GM12878 (cell line): ENCODE data around the gene ABCD3. TPM values are rescaled to one million over a fixed set of nuclear protein-coding genes. Genes with fewer than 3 reads are reported as not detected.

ENCODE experiments used
- ATAC-seq: fragments of 200-7000 bp; cut with Tn5 transposase; 3 replicates; pipeline ENCODE4 v1.9.1; 2020; ENCODE audit warnings: mild to moderate bottlenecking, moderate library complexity
- BruUV-seq: library from RNA; stranded (reverse); fragments of 400-500 nt; replicated peaks from 2 replicates; lab custom pipeline; 2021; lab: Mats Ljungman, UMichigan
- CTCF ChIA-PET: fragments of 300-600 bp; sonication (Branson Sonifier 250); formaldehyde crosslinking; extraction: SDS; loops from one replicate; lab custom pipeline; 2021; ENCODE audit warnings: inconsistent platforms; lab: Yijun Ruan, JAX
- POLR2A ChIA-PET: fragments of 350-600 bp; formaldehyde crosslinking; extraction: SDS; loops from one replicate; lab custom pipeline; 2021; ENCODE audit warnings: inconsistent platforms; lab: Charles Lee
- RAD21 ChIA-PET: fragments of 300-600 bp; sonication (Branson Sonifier 250); formaldehyde crosslinking; loops from one replicate; lab custom pipeline; 2023; ENCODE audit warnings: antibody characterized with exemption; ENCODE audit not compliant: unreplicated experiment; lab: Charles Lee
- SMC1A ChIA-PET: fragments of 300-600 bp; sonication (Branson Sonifier 250); formaldehyde crosslinking; loops from one replicate; lab custom pipeline; 2023; ENCODE audit not compliant: unreplicated experiment, uncharacterized antibody; lab: Charles Lee
- DNase-seq: peaks from one replicate; pipeline ENCODE4 v3.0.0-alpha.2; 2011; ENCODE audit warnings: low read depth, low spot score
- FAIRE-seq: peaks from 3 replicates; lab custom pipeline; 2011; peaks lifted over from hg19 to GRCh38; lab: Jason Lieb, UNC
- H2AFZ ChIP-seq: 2 replicates; pipeline ENCODE4 v1.6.0; 2011; ENCODE audit warnings: low read depth, low read length, control low read depth; ENCODE audit not compliant: control insufficient read depth
- H3K27ac ChIP-seq: 2 replicates; pipeline ENCODE4 v1.5.1; 2011; ENCODE audit warnings: control low read depth; ENCODE audit not compliant: control insufficient read depth, insufficient read depth
- H3K27me3 ChIP-seq, 2 experiments: replicated peaks in 1 of 2; 2 replicates each; pipeline versions ENCODE4 v1.6.0 to v1.6.1; 2011; ENCODE audit warnings: low read length in 1 of 2; ENCODE audit not compliant: control insufficient read depth in 2 of 2, insufficient read depth in 2 of 2
- H3K36me3 ChIP-seq, 2 experiments: 2 replicates each; pipeline ENCODE4 v1.5.1; 2011; ENCODE audit warnings: low read length in 1 of 2; ENCODE audit not compliant: control insufficient read depth in 2 of 2, insufficient read depth in 2 of 2
- H3K4me1 ChIP-seq: 2 replicates; pipeline ENCODE4 v1.6.1; 2011; ENCODE audit warnings: mild to moderate bottlenecking, low read length, moderate library complexity, mixed read lengths; ENCODE audit not compliant: control insufficient read depth, insufficient read depth
- H3K4me2 ChIP-seq: 2 replicates; pipeline ENCODE4 v1.6.0; 2011; ENCODE audit warnings: control low read depth; ENCODE audit not compliant: control insufficient read depth, insufficient read depth
- H3K4me3 ChIP-seq: fragments of 200-600 bp; sonication (generic); 2 replicates; pipeline ENCODE4 v1.5.1; 2016
- H3K79me2 ChIP-seq: 2 replicates; pipeline ENCODE4 v1.6.0; 2011; ENCODE audit warnings: low read length; ENCODE audit not compliant: control insufficient read depth, insufficient read depth
- H3K9ac ChIP-seq: 2 replicates; pipeline ENCODE4 v1.8.0; 2011; ENCODE audit warnings: low read length, control low read depth, mixed read lengths; ENCODE audit not compliant: control insufficient read depth, insufficient read depth
- H3K9me3 ChIP-seq: replicated peaks from 3 replicates; pipeline ENCODE4 v1.5.1; 2011; ENCODE audit warnings: mild to moderate bottlenecking, low read length; ENCODE audit not compliant: control insufficient read depth, insufficient read depth
- H4K20me1 ChIP-seq: 2 replicates; pipeline ENCODE4 v1.6.0; 2011; ENCODE audit not compliant: control insufficient read depth, insufficient read depth
- E2F4 ChIP-seq: IDR thresholded peaks from 2 replicates; pipeline ENCODE4 v1.6.1; 2012; ENCODE audit warnings: low read depth, low read length, improper control_type of control experiment
- EGR1 ChIP-seq, 2 experiments: IDR thresholded peaks; 1 replicate in 1 of 2; 2 replicates in 1 of 2; pipeline ENCODE4 v1.6.1; 2011 to 2012; ENCODE audit warnings: low read depth in 2 of 2, low read length in 2 of 2, borderline replicate concordance in 1 of 2, mild to moderate bottlenecking in 1 of 2, moderate library complexity in 1 of 2
- ETV6 ChIP-seq, 2 experiments: fragments of 450-650 bp in 1 of 2; IDR thresholded peaks in 1 of 2; conservative IDR thresholded peaks in 1 of 2; 2 replicates each; pipeline ENCODE4 v1.6.1; 2014; ENCODE audit warnings: antibody characterized with exemption in 1 of 2, borderline replicate concordance in 1 of 2, low read depth in 1 of 2, mild to moderate bottlenecking in 1 of 2, moderate library complexity in 1 of 2
- GABPA ChIP-seq: IDR thresholded peaks from 2 replicates; pipeline ENCODE4 v1.6.1; 2014; ENCODE audit warnings: antibody characterized with exemption, low read depth, mild to moderate bottlenecking, inconsistent platforms
- NBN ChIP-seq: fragments of 450-650 bp; IDR thresholded peaks from 2 replicates; pipeline ENCODE4 v1.6.1; 2016
- NFYA ChIP-seq: IDR thresholded peaks from 2 replicates; pipeline ENCODE4 v1.6.1; 2011; ENCODE audit warnings: low read depth, mild to moderate bottlenecking, low read length, improper control_type of control experiment, borderline replicate concordance
- RAD51 ChIP-seq: fragments of 450-650 bp; IDR thresholded peaks from 2 replicates; pipeline ENCODE4 v1.6.1; 2016; ENCODE audit warnings: moderate library complexity, mild to moderate bottlenecking, inconsistent platforms
- WGBS: methylation state at CpG from one replicate; pipeline ENCODE4 v1.1.6; 2016; ENCODE audit warnings: low lambda C conversion rate; ENCODE audit not compliant: insufficient replicate concordance, insufficient coverage; ENCODE audit errors: missing lambda C conversion rate; 5-methylcytosine and 5-hydroxymethylcytosine counted together
- in situ Hi-C: fragments of 300-500 bp; cut with MboI; formaldehyde crosslinking; loops from 9 replicates; pipeline ENCODE4 v1.14.3; 2018; ENCODE audit warnings: mixed read lengths
- intact Hi-C: fragments of 100-400 bp; cut with micrococcal nuclease; formaldehyde crosslinking; loops from one replicate; pipeline ENCODE4 v1.14.2; 2022; ENCODE audit not compliant: unreplicated experiment
- polyA plus RNA-seq, 11 experiments: library from polyadenylated mRNA; depleted of rRNA in 4 of 11; unstranded in 6 of 11; stranded (reverse) in 5 of 11; fragments of >200 nt; fragmentation: Nextera tagmentation in 4 of 11; fragmentation: Illumina TruSeq in 1 of 11; extraction: Ambion mirVana in 4 of 11; extraction: Trizol in 1 of 11; gene quantifications; 1 replicate in 1 of 11; 2 replicates in 10 of 11; pipeline versions ENCODE4 v1.2.1 to v1.2.3, GENCODE V29; 2011 to 2016; ENCODE audit warnings: inconsistent platforms in 2 of 11, missing spikeins in 2 of 11, low read depth in 1 of 11
- total RNA-seq, 4 experiments: library from RNA; depleted of rRNA in 3 of 4; stranded (reverse); fragments of >200 nt in 3 of 4; fragmentation: Illumina TruSeq in 1 of 4; extraction: Trizol in 1 of 4; gene quantifications; 2 replicates each; pipeline versions ENCODE4 v1.2.1 to v1.2.3, GENCODE V29; 2013 to 2021

ABCD3 gene
- total and polyA plus RNA-seq, 10 of the 15 experiments (the other 5 are each of a cell fraction or from before 2014, with no cell fraction given), result 15.1 to 40.2 (median 24.1) TPM

GRCh38 chr1:94529416-94529815, 111.2 kb downstream of the ABCD3 start:
- no TSS peak for BruUV-seq
- TF ChIP-seq EGR1 (IDR thresholded peaks at IDR 0.05; ENCODE audit: borderline replicate concordance in 1 of 2, low read depth in 2 of 2, low read length in 2 of 2), result no peak
- TF ChIP-seq E2F4, result no peak
- TF ChIP-seq GABPA, result no peak
- no peak for TF ChIP-seq NBN
- no peak for TF ChIP-seq ETV6 (conservative IDR thresholded peaks at IDR 0.05 in 1 of 2, IDR thresholded peaks at IDR 0.05 in 1 of 2; ENCODE audit: borderline replicate concordance in 1 of 2, low read depth in 1 of 2)
- TF ChIP-seq NFYA, result no peak
- no peak for TF ChIP-seq RAD51
- Histone ChIP-seq H3K4me1 (no peaks in the 10 kb centered on the region), H3K27me3 (no peaks in the 10 kb centered on the region), H3K4me2 (no peak overlapping the region), H3K27ac (no peak overlapping the region), H3K9ac (no peak overlapping the region), H3K79me2 (no peaks in the 10 kb centered on the region), H3K4me3 (no peak overlapping the region), H3K9me3 (no peaks in the 10 kb centered on the region), H3K36me3 (no peaks in the 10 kb centered on the region), H2AFZ (no peak overlapping the region), H4K20me1 (no peaks in the 10 kb centered on the region)
- in situ Hi-C loops, result no loop called here
- ATAC-seq, result no peak
- RAD21 ChIA-PET, result no interaction called here
- FAIRE-seq, result no peak
- 91% methylated on average over 2 of the region's 2 CpGs for WGBS
- SMC1A ChIA-PET, result interaction anchor here (0.7 to 1.5 kb wide), 3 partner anchors 13 to 172 kb away, joined by 3 to 5 read pairs (median 3); no protein-coding TSS in a partner anchor
- CTCF ChIA-PET, result interaction anchor here (1.2 to 3.3 kb wide), 2 partner anchors 13 to 276 kb away, joined by 5 to 10 read pairs; no protein-coding TSS in a partner anchor
- DNase-seq, result no peak
- intact Hi-C loops, result no loop called here
- POLR2A ChIA-PET, result no interaction called here
